Cardiac fibroblast (primary cell): ENCODE data around the gene SPIRE1.

Experiments
- DNase-seq, 2 donors: peaks; one replicate each; pipeline versions ENCODE4 v3.0.0 to v3.0.0-alpha.2; 2010; ENCODE audit warnings: low read depth in 2 of 2
- H3K4me3 ChIP-seq, 2 donors: replicated peaks in 1 of 2; 1 replicate in 1 of 2; 2 replicates in 1 of 2; pipeline ENCODE4 v1.5.1; 2011; ENCODE audit warnings: low read depth in 2 of 2, low read length in 2 of 2, mild to moderate bottlenecking in 2 of 2, moderate library complexity in 1 of 2
- CTCF ChIP-seq: IDR thresholded peaks from one replicate; pipeline ENCODE4 v1.5.1; 2011; ENCODE audit warnings: low read depth, mild to moderate bottlenecking, low read length, inconsistent platforms

SPIRE1 gene

GRCh38 chr18:12599966-12600365, 57.9 kb downstream of the SPIRE1 start:
- no peak for TF ChIP-seq CTCF
- no peak for DNase-seq

GRCh38 chr18:12599543-12599942, 58.4 kb downstream of the SPIRE1 start:
- no peak for TF ChIP-seq CTCF
- no peak for DNase-seq

More at GRCh38 chr18:12599966-12600365, 57.9 kb downstream of the SPIRE1 start:
- no peak overlapping the region for H3K4me3 ChIP-seq

GRCh38 chr18:12598181-12598930, 59.6 kb downstream of the SPIRE1 start:
- no peak overlapping the region for H3K4me3 ChIP-seq
- DNase-seq, result peak; percentile 27 to 65
- TF ChIP-seq CTCF, result no peak

More at GRCh38 chr18:12599543-12599942, 58.4 kb downstream of the SPIRE1 start:
- H3K4me3 ChIP-seq, result no peak overlapping the region

- TF ChIP-seq CTCF, result no peak
- H3K4me3 ChIP-seq, result no peak overlapping the region
- peak; percentile 84 to 93 for DNase-seq
Measured at GRCh38 chr18:12597760-12598159, 60.1 kb downstream of the SPIRE1 start.

- no peak for TF ChIP-seq CTCF
- no peak overlapping the region for H3K4me3 ChIP-seq
- DNase-seq, result no peak
Measured at GRCh38 chr18:12595571-12596255, 62.2 kb downstream of the SPIRE1 start.

- H3K4me3 ChIP-seq, result no peak overlapping the region
- TF ChIP-seq CTCF, result no peak
- DNase-seq, result peak; percentile 33 to 49
Measured at GRCh38 chr18:12593866-12594265, 64.0 kb downstream of the SPIRE1 start.
